Measurements from ENCODE around the gene CHURC1. TPM values are rescaled to one million over a fixed set of nuclear protein-coding genes. Genes with fewer than 3 reads are reported as not detected.

The CHURC1 gene
- total RNA-seq, 1 donor from 2014 or later: 59.8 TPM

- Mint-ChIP-seq H3K9me3 (no peaks in the 10 kb centered on the region), H3K4me3 (no peak overlapping the region), H3K4me1 (no peaks in the 10 kb centered on the region), H3K27me3 (ENCODE audit: insufficient read depth, low read depth) (peaks cover 5% of the 10 kb centered on the region), H3K36me3 (peaks cover 10% of the 10 kb centered on the region), H3K27ac (peak overlapping the region; percentile 57)
- Histone ChIP-seq H3K9ac (no peak overlapping the region), H2AFZ (replicated peaks) (no peak overlapping the region), H3K27me3 (no peaks in the 10 kb centered on the region), H3K4me3 (no peak overlapping the region), H3F3A (ENCODE audit: low read depth) (no peaks in the 10 kb centered on the region), H3K27ac (no peak overlapping the region), H3K79me2 (ENCODE audit: low read depth) (no peaks in the 10 kb centered on the region), H3K4me2 (no peak overlapping the region), H3K36me3 (no peaks in the 10 kb centered on the region), H4K20me1 (ENCODE audit: low read depth) (peaks cover 10% of the 10 kb centered on the region), H3K9me3 (ENCODE audit: low read depth) (no peaks in the 10 kb centered on the region), H3K4me1 (no peaks in the 10 kb centered on the region)
- TF ChIP-seq EZH2phosphoT487 (IDR thresholded peaks at IDR 0.05) (no peak), EZH2 (IDR thresholded peaks at IDR 0.05) (no peak), CTCF (IDR thresholded peaks at IDR 0.05) (no peak)
- no peak for DNase-seq (ENCODE audit: low spot score)
Observed at GRCh38 chr14:64938972-64939816, 24.9 kb downstream of the CHURC1 start.

- H4K20me1 ChIP-seq (ENCODE audit: low read depth): peaks cover 10% of the 10 kb centered on the region
- H3K36me3 ChIP-seq: no peaks in the 10 kb centered on the region
- no peak overlapping the region for H3K9ac ChIP-seq
- Mint-ChIP-seq H3K9me3 (no peaks in the 10 kb centered on the region), H3K36me3 (peaks cover 10% of the 10 kb centered on the region), H3K27ac (peak overlapping the region; percentile 57), H3K27me3 (ENCODE audit: insufficient read depth, low read depth) (peaks cover 5% of the 10 kb centered on the region), H3K4me1 (no peaks in the 10 kb centered on the region), H3K4me3 (no peak overlapping the region)
- H3K4me3 ChIP-seq: no peak overlapping the region
- H3K4me1 ChIP-seq: no peaks in the 10 kb centered on the region
- TF ChIP-seq EZH2phosphoT487 (IDR thresholded peaks at IDR 0.05) (no peak), EZH2 (IDR thresholded peaks at IDR 0.05) (no peak), CTCF (IDR thresholded peaks at IDR 0.05) (no peak)
- H3K27ac ChIP-seq: no peak overlapping the region
- no peak for DNase-seq (ENCODE audit: low spot score)
- H3F3A ChIP-seq (ENCODE audit: low read depth): no peaks in the 10 kb centered on the region
- H3K4me2 ChIP-seq: no peak overlapping the region
- no peak overlapping the region for H2AFZ ChIP-seq (replicated peaks)
- H3K79me2 ChIP-seq (ENCODE audit: low read depth): no peaks in the 10 kb centered on the region
- H3K27me3 ChIP-seq: no peaks in the 10 kb centered on the region
- H3K9me3 ChIP-seq (ENCODE audit: low read depth): no peaks in the 10 kb centered on the region
Observed at GRCh38 chr14:64939817-64940190, 25.5 kb downstream of the CHURC1 start.

GRCh38 chr14:64940336-64940910, 26.2 kb downstream of the CHURC1 start:
- H3K9ac ChIP-seq: no peak overlapping the region
- H4K20me1 ChIP-seq (ENCODE audit: low read depth): peaks cover 10% of the 10 kb centered on the region
- no peak overlapping the region for H2AFZ ChIP-seq (replicated peaks)
- no peak overlapping the region for H3K27ac ChIP-seq
- H3K79me2 ChIP-seq (ENCODE audit: low read depth): no peaks in the 10 kb centered on the region
- Mint-ChIP-seq H3K4me3 (no peak overlapping the region), H3K9me3 (no peaks in the 10 kb centered on the region), H3K27me3 (ENCODE audit: insufficient read depth, low read depth) (peaks cover 5% of the 10 kb centered on the region), H3K36me3 (peaks cover 10% of the 10 kb centered on the region), H3K4me1 (no peaks in the 10 kb centered on the region), H3K27ac (no peak overlapping the region)
- H3K4me1 ChIP-seq: no peaks in the 10 kb centered on the region
- TF ChIP-seq EZH2 (IDR thresholded peaks at IDR 0.05) (no peak), EZH2phosphoT487 (IDR thresholded peaks at IDR 0.05) (no peak)
- H3K4me2 ChIP-seq: no peak overlapping the region
- H3K36me3 ChIP-seq: no peaks in the 10 kb centered on the region
- no peak for DNase-seq (ENCODE audit: low spot score)
- H3K4me3 ChIP-seq: no peak overlapping the region
- H3K9me3 ChIP-seq (ENCODE audit: low read depth): no peaks in the 10 kb centered on the region
- no peaks in the 10 kb centered on the region for H3K27me3 ChIP-seq
- no peaks in the 10 kb centered on the region for H3F3A ChIP-seq (ENCODE audit: low read depth)

Measured in neural progenitor cell (in vitro differentiated cells).